HEK293 (cell line): ENCODE data around the gene NEIL1.
A peak's percentile ranks its signal among the peaks of the same experiment; 100 is the strongest.

Experiments
- ATF2 ChIP-seq: fragments of 450-650 bp; formaldehyde crosslinking; IDR thresholded peaks from 2 replicates; pipeline ENCODE4 v1.5.1; 2016; ENCODE audit warnings: missing biosample characterization, missing genetic modification characterization, low read depth
- CTCF ChIP-seq: fragments of 450-650 bp; formaldehyde crosslinking; IDR thresholded peaks from 2 replicates; pipeline ENCODE4 v1.5.1; 2016; ENCODE audit warnings: missing biosample characterization, missing genetic modification characterization
- GLIS1 ChIP-seq: fragments of 450-650 bp; formaldehyde crosslinking; IDR thresholded peaks from 2 replicates; pipeline ENCODE4 v1.5.1; 2016; ENCODE audit warnings: missing biosample characterization, missing genetic modification characterization
- HOXC10 ChIP-seq: sonication (generic); formaldehyde crosslinking; IDR thresholded peaks from 2 replicates; pipeline ENCODE4 v1.8.1; 2023; ENCODE audit warnings: mild to moderate bottlenecking, missing genetic modification reagents
- REPIN1 ChIP-seq: fragments of 450-650 bp; formaldehyde crosslinking; IDR thresholded peaks from 2 replicates; pipeline ENCODE4 v1.5.1; 2017; ENCODE audit warnings: missing biosample characterization, missing genetic modification characterization, low read depth
- SALL2 ChIP-seq: fragments of 450-650 bp; formaldehyde crosslinking; IDR thresholded peaks from 2 replicates; pipeline ENCODE4 v1.5.0; 2017; ENCODE audit warnings: missing biosample characterization, mild to moderate bottlenecking, missing genetic modification characterization, borderline replicate concordance
- YY1 ChIP-seq: fragments of 450-650 bp; formaldehyde crosslinking; IDR thresholded peaks from 2 replicates; pipeline ENCODE4 v1.5.1; 2018; ENCODE audit warnings: missing biosample characterization, missing genetic modification characterization
- ZNF155 ChIP-seq: fragments of 450-650 bp; formaldehyde crosslinking; IDR thresholded peaks from 2 replicates; pipeline ENCODE4 v1.5.1; 2016; ENCODE audit warnings: missing biosample characterization, missing genetic modification characterization
- ZNF19 ChIP-seq: fragments of 450-650 bp; formaldehyde crosslinking; IDR thresholded peaks from 2 replicates; pipeline ENCODE4; 2016; ENCODE audit warnings: missing biosample characterization, missing genetic modification characterization, low read depth
- ZNF202 ChIP-seq: fragments of 450-650 bp; formaldehyde crosslinking; IDR thresholded peaks from 2 replicates; pipeline ENCODE4 v1.5.1; 2016; ENCODE audit warnings: missing biosample characterization, missing genetic modification characterization, borderline replicate concordance
- ZNF394 ChIP-seq: fragments of 450-650 bp; formaldehyde crosslinking; IDR thresholded peaks from 2 replicates; pipeline ENCODE4 v1.5.1; 2016; ENCODE audit warnings: missing biosample characterization, missing genetic modification characterization, mild to moderate bottlenecking, moderate library complexity, borderline replicate concordance
- ZNF701 ChIP-seq: fragments of 450-650 bp; formaldehyde crosslinking; IDR thresholded peaks from 2 replicates; pipeline ENCODE4 v1.5.1; 2016; ENCODE audit warnings: missing biosample characterization, missing genetic modification characterization
- ZNF76 ChIP-seq: fragments of 450-650 bp; formaldehyde crosslinking; IDR thresholded peaks from 2 replicates; pipeline ENCODE4; 2016; ENCODE audit warnings: low read depth, missing biosample characterization, missing genetic modification characterization, borderline replicate concordance

GRCh38 chr15:75366163-75366562 is 19.3 kb downstream of the NEIL1 start:
- no peak for TF ChIP-seq YY1 (tag by site-specific recombination)
- no peak for TF ChIP-seq SALL2 (tag by site-specific recombination)
- no peak for TF ChIP-seq ZNF202 (tag by site-specific recombination)
- TF ChIP-seq ZNF76: no peak
- no peak for TF ChIP-seq CTCF (tag by site-specific recombination)
- peak; percentile 68; the same call in 1 of the 2 replicates for TF ChIP-seq ZNF394 (tag by site-specific recombination)
- TF ChIP-seq ATF2 (tag by site-specific recombination): no peak
- no peak for TF ChIP-seq ZNF19 (tag by site-specific recombination)
- no peak for TF ChIP-seq ZNF701
- TF ChIP-seq REPIN1: no peak
- no peak for TF ChIP-seq GLIS1
- TF ChIP-seq HOXC10 (CRISPR knock-in tag): no peak
- no peak for TF ChIP-seq ZNF155 (tag by site-specific recombination)
